ENCODE data around the gene IL17B.
A peak's percentile ranks its signal among the peaks of the same experiment; 100 is the strongest.

The IL17B gene

GRCh38 chr5:149341876-149342275 lies 37.2 kb downstream of the IL17B start:
- H2BK5ac ChIP-seq (ENCODE audit: low read depth, low read length, poor library complexity, severe bottlenecking) = no peak overlapping the region
- peaks cover 0 to 37% of the 10 kb centered on the region in 2 experiments for H3K36me3 ChIP-seq (ENCODE audit: control insufficient read depth in 1 of 2, insufficient read depth in 2 of 2, low read depth in 1 of 2, low read length in 2 of 2)
- H2AK5ac ChIP-seq (ENCODE audit: low read length, severe bottlenecking) = no peak overlapping the region
- no peak overlapping the region for H3K18ac ChIP-seq (ENCODE audit: low read depth in 1 of 2, low read length in 2 of 2)
- no peak overlapping the region for H3K9ac ChIP-seq (ENCODE audit: low read length)
- no peaks in the 10 kb centered on the region for H3K27me3 ChIP-seq (ENCODE audit: control insufficient read depth in 1 of 2, insufficient read depth in 1 of 2, low read length in 2 of 2)
- no peak overlapping the region for H2BK120ac ChIP-seq (ENCODE audit: low read depth, low read length)
- H4K91ac ChIP-seq (ENCODE audit: low read length) = no peak overlapping the region
- no peaks in the 10 kb centered on the region for H3K9me3 ChIP-seq (ENCODE audit: control insufficient read depth, low read length)
- H3K23ac ChIP-seq (ENCODE audit: low read length in 2 of 2) = no peak overlapping the region
- DNase-seq = no peak
- H2AFZ ChIP-seq (ENCODE audit: low read depth, low read length) = no peak overlapping the region
- H4K8ac ChIP-seq (ENCODE audit: low read length) = no peak overlapping the region
- H2BK15ac ChIP-seq (ENCODE audit: low read depth, poor library complexity, severe bottlenecking) = no peak overlapping the region
- peaks cover 4% of the 10 kb centered on the region for H3K79me1 ChIP-seq (replicated peaks; ENCODE audit: low read length, poor library complexity, severe bottlenecking)
- H3K4me3 ChIP-seq (ENCODE audit: insufficient read depth in 1 of 2, low read depth in 1 of 2, low read length in 2 of 2) = no peak overlapping the region
- H2BK12ac ChIP-seq (ENCODE audit: low read length in 2 of 2) = no peak overlapping the region
- H3K4ac ChIP-seq (ENCODE audit: low read depth in 1 of 2, low read length in 2 of 2) = no peak overlapping the region
- H3K4me1 ChIP-seq (ENCODE audit: control insufficient read depth, insufficient read depth, low read depth, low read length) = peaks cover 5% of the 10 kb centered on the region
- H3K14ac ChIP-seq (ENCODE audit: low read length in 2 of 2) = no peak overlapping the region
- H3K4me2 ChIP-seq (ENCODE audit: low read length, poor library complexity, severe bottlenecking) = peak overlapping the region; percentile 26
- peak overlapping the region; percentile 16 for H3K27ac ChIP-seq (ENCODE audit: low read length, poor library complexity, severe bottlenecking)

- Histone ChIP-seq H3K4me3 (ENCODE audit: insufficient read depth in 1 of 2, low read depth in 1 of 2, low read length in 2 of 2) (no peak overlapping the region), H3K79me1 (replicated peaks; ENCODE audit: low read length, poor library complexity, severe bottlenecking) (peaks cover 4% of the 10 kb centered on the region), H3K9ac (ENCODE audit: low read length) (no peak overlapping the region), H3K9me3 (ENCODE audit: control insufficient read depth, low read length) (no peaks in the 10 kb centered on the region), H3K18ac (ENCODE audit: low read depth in 1 of 2, low read length in 2 of 2) (no peak overlapping the region), H3K36me3 (ENCODE audit: control insufficient read depth in 1 of 2, insufficient read depth in 2 of 2, low read depth in 1 of 2, low read length in 2 of 2) (peaks cover 0 to 46% of the 10 kb centered on the region in 2 experiments), H3K4me1 (ENCODE audit: control insufficient read depth, insufficient read depth, low read depth, low read length) (peaks cover 5% of the 10 kb centered on the region), H2AFZ (ENCODE audit: low read depth, low read length) (no peak overlapping the region), H3K14ac (ENCODE audit: low read length in 2 of 2) (no peak overlapping the region), H3K27me3 (ENCODE audit: control insufficient read depth in 1 of 2, insufficient read depth in 1 of 2, low read length in 2 of 2) (no peaks in the 10 kb centered on the region), H2AK5ac (ENCODE audit: low read length, severe bottlenecking) (peak overlapping the region; percentile 49), H3K4ac (ENCODE audit: low read depth in 1 of 2, low read length in 2 of 2) (no peak overlapping the region), H3K4me2 (ENCODE audit: low read length, poor library complexity, severe bottlenecking) (no peak overlapping the region), H3K23ac (ENCODE audit: low read length in 2 of 2) (no peak overlapping the region), H4K91ac (ENCODE audit: low read length) (no peak overlapping the region), H3K27ac (ENCODE audit: low read length, poor library complexity, severe bottlenecking) (no peak overlapping the region), H2BK12ac (ENCODE audit: low read length in 2 of 2) (no peak overlapping the region), H2BK5ac (ENCODE audit: low read depth, low read length, poor library complexity, severe bottlenecking) (no peak overlapping the region), H2BK15ac (ENCODE audit: low read depth, poor library complexity, severe bottlenecking) (no peak overlapping the region), H4K8ac (ENCODE audit: low read length) (no peak overlapping the region), H2BK120ac (ENCODE audit: low read depth, low read length) (no peak overlapping the region)
- 50% methylated on average over 1 of the region's 1 CpG for WGBS
- no peak for DNase-seq
Measured at GRCh38 chr5:149340920-149341319, 38.2 kb downstream of the IL17B start.

GRCh38 chr5:149338364-149338763 lies 40.7 kb downstream of the IL17B start:
- WGBS = 74% methylated on average over 1 of the region's 1 CpG

DNA sequence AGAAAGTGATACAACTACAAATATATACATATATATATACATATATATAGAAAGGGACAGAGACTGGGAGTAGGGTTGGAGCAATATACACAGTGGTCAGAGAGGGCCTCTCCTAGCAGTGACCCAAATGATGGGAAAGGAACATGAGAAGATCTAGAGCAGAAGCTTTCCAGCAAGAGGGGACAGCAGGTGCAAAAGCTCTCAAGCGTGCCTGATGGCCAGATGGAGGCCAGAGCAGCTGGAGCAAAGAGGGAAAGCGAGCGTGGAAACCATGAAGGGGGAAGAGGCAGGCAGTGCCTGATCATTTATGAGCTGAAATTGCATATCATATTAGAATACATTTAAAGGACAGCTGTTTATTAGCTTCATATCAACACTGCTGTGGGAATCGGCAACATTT lies 41.4 kb downstream of the IL17B start:
- no peak overlapping the region for H3K4me2 ChIP-seq (ENCODE audit: low read length, poor library complexity, severe bottlenecking)
- no peak overlapping the region for H3K18ac ChIP-seq (ENCODE audit: low read depth in 1 of 2, low read length in 2 of 2)
- H3K79me1 ChIP-seq (replicated peaks; ENCODE audit: low read length, poor library complexity, severe bottlenecking) = no peaks in the 10 kb centered on the region
- H3K4me1 ChIP-seq (ENCODE audit: control insufficient read depth, insufficient read depth, low read depth, low read length) = peaks cover 5% of the 10 kb centered on the region
- H3K27ac ChIP-seq (ENCODE audit: low read length, poor library complexity, severe bottlenecking) = no peak overlapping the region
- H3K36me3 ChIP-seq (ENCODE audit: control insufficient read depth in 1 of 2, insufficient read depth in 2 of 2, low read depth in 1 of 2, low read length in 2 of 2) = peaks cover 1 to 63% of the 10 kb centered on the region in 2 experiments
- no peak overlapping the region for H2BK5ac ChIP-seq (ENCODE audit: low read depth, low read length, poor library complexity, severe bottlenecking)
- H2AFZ ChIP-seq (ENCODE audit: low read depth, low read length) = no peak overlapping the region
- no peaks in the 10 kb centered on the region for H3K9me3 ChIP-seq (ENCODE audit: control insufficient read depth, low read length)
- H3K14ac ChIP-seq (ENCODE audit: low read length in 2 of 2) = no peak overlapping the region
- H2BK120ac ChIP-seq (ENCODE audit: low read depth, low read length) = no peak overlapping the region
- H3K23ac ChIP-seq (ENCODE audit: low read length in 2 of 2) = no peak overlapping the region
- H3K27me3 ChIP-seq (ENCODE audit: control insufficient read depth in 1 of 2, insufficient read depth in 1 of 2, low read length in 2 of 2) = no peaks in the 10 kb centered on the region
- no peak overlapping the region for H2AK5ac ChIP-seq (ENCODE audit: low read length, severe bottlenecking)
- H3K4me3 ChIP-seq (ENCODE audit: insufficient read depth in 1 of 2, low read depth in 1 of 2, low read length in 2 of 2) = no peak overlapping the region
- H2BK15ac ChIP-seq (ENCODE audit: low read depth, poor library complexity, severe bottlenecking) = no peak overlapping the region
- no peak for DNase-seq
- 96% methylated on average over 2 of the region's 4 CpGs for WGBS
- H4K8ac ChIP-seq (ENCODE audit: low read length) = no peak overlapping the region
- H2BK12ac ChIP-seq (ENCODE audit: low read length in 2 of 2) = no peak overlapping the region
- no peak overlapping the region for H3K9ac ChIP-seq (ENCODE audit: low read length)
- no peak overlapping the region for H4K91ac ChIP-seq (ENCODE audit: low read length)
- H3K4ac ChIP-seq (ENCODE audit: low read depth in 1 of 2, low read length in 2 of 2) = no peak overlapping the region

More at GRCh38 chr5:149338364-149338763, 40.7 kb downstream of the IL17B start:
- H3K79me1 ChIP-seq (replicated peaks; ENCODE audit: low read length, poor library complexity, severe bottlenecking) = no peaks in the 10 kb centered on the region
- peaks cover 0 to 57% of the 10 kb centered on the region in 2 experiments for H3K36me3 ChIP-seq (ENCODE audit: control insufficient read depth in 1 of 2, insufficient read depth in 2 of 2, low read depth in 1 of 2, low read length in 2 of 2)
- H3K9ac ChIP-seq (ENCODE audit: low read length) = no peak overlapping the region
- no peak overlapping the region for H2BK5ac ChIP-seq (ENCODE audit: low read depth, low read length, poor library complexity, severe bottlenecking)
- H2BK15ac ChIP-seq (ENCODE audit: low read depth, poor library complexity, severe bottlenecking) = no peak overlapping the region
- H3K18ac ChIP-seq (ENCODE audit: low read depth in 1 of 2, low read length in 2 of 2) = no peak overlapping the region
- no peak overlapping the region for H2AFZ ChIP-seq (ENCODE audit: low read depth, low read length)
- no peak overlapping the region for H2BK12ac ChIP-seq (ENCODE audit: low read length in 2 of 2)
- H3K27me3 ChIP-seq (ENCODE audit: control insufficient read depth in 1 of 2, insufficient read depth in 1 of 2, low read length in 2 of 2) = no peaks in the 10 kb centered on the region
- no peak overlapping the region for H3K4ac ChIP-seq (ENCODE audit: low read depth in 1 of 2, low read length in 2 of 2)
- H4K8ac ChIP-seq (ENCODE audit: low read length) = no peak overlapping the region
- no peak for DNase-seq
- no peak overlapping the region for H2AK5ac ChIP-seq (ENCODE audit: low read length, severe bottlenecking)
- peaks cover 5% of the 10 kb centered on the region for H3K4me1 ChIP-seq (ENCODE audit: control insufficient read depth, insufficient read depth, low read depth, low read length)
- H3K9me3 ChIP-seq (ENCODE audit: control insufficient read depth, low read length) = no peaks in the 10 kb centered on the region
- no peak overlapping the region for H3K23ac ChIP-seq (ENCODE audit: low read length in 2 of 2)
- H3K27ac ChIP-seq (ENCODE audit: low read length, poor library complexity, severe bottlenecking) = no peak overlapping the region
- H3K14ac ChIP-seq (ENCODE audit: low read length in 2 of 2) = no peak overlapping the region
- H3K4me3 ChIP-seq (ENCODE audit: insufficient read depth in 1 of 2, low read depth in 1 of 2, low read length in 2 of 2) = no peak overlapping the region
- H2BK120ac ChIP-seq (ENCODE audit: low read depth, low read length) = no peak overlapping the region
- H3K4me2 ChIP-seq (ENCODE audit: low read length, poor library complexity, severe bottlenecking) = no peak overlapping the region
- no peak overlapping the region for H4K91ac ChIP-seq (ENCODE audit: low read length)
